HCT116 (cell line): ENCODE results near the gene TRAF3IP1. TPM values are rescaled to one million over a fixed set of nuclear protein-coding genes. Genes with fewer than 3 reads are reported as not detected.

Source experiments
- ATAC-seq: fragments of 200-7000 bp; cut with Tn5 transposase; 2 replicates; pipeline ENCODE4 v1.9.1; 2020; ENCODE audit warnings: mild to moderate bottlenecking, moderate library complexity
- BruUV-seq: library from RNA; stranded (reverse); fragments of 400-500 nt; replicated peaks from 2 replicates; lab custom pipeline; 2021; lab: Mats Ljungman, UMichigan
- CTCF ChIA-PET: fragments of 300-600 bp; sonication (Branson Sonifier 250); formaldehyde crosslinking; loops from one replicate; lab custom pipeline; 2021; ENCODE audit warnings: antibody characterized with exemption; lab: Charles Lee
- POLR2A ChIA-PET: fragments of 300-600, 350-600 bp; sonication (Branson Sonifier 250); formaldehyde crosslinking; loops from one replicate; lab custom pipeline; 2021; ENCODE audit warnings: antibody characterized with exemption; lab: Charles Lee
- RAD21 ChIA-PET, 2 experiments: fragments of 300-600 bp; sonication (Branson Sonifier 250); formaldehyde crosslinking; loops; one replicate each; lab custom pipeline; 2023; ENCODE audit warnings: low total read pairs in 2 of 2; ENCODE audit not compliant: uncharacterized antibody in 2 of 2, unreplicated experiment in 2 of 2, low non-redundant PET in 1 of 2; lab: Charles Lee
- DNase-seq: peaks from one replicate; pipeline ENCODE4 v3.0.0-alpha.2; 2010; ENCODE audit warnings: low read depth, low spot score
- H2AFZ ChIP-seq: fragments of 200-600 bp; shearing (Covaris generic), sonication (generic); 2 replicates; pipeline ENCODE4 v1.6.1; 2017; ENCODE audit warnings: low read depth, mixed run types, mixed read lengths, antibody characterized with exemption, low read length; ENCODE audit not compliant: poor library complexity, severe bottlenecking
- H3K27ac ChIP-seq: 2 replicates; pipeline ENCODE4 v1.5.1; 2012; ENCODE audit warnings: low read depth, low read length
- H3K27me3 ChIP-seq: fragments of 200-600 bp; sonication (generic); 2 replicates; pipeline ENCODE4 v1.6.1; 2016; ENCODE audit warnings: mixed run types, low read length, mixed read lengths; ENCODE audit not compliant: insufficient read depth
- H3K36me3 ChIP-seq, 2 experiments: fragments of 200-500 bp in 1 of 2; fragments of 200-600 bp in 1 of 2; sonication (Bioruptor generic) in 1 of 2; sonication (generic) in 1 of 2; 2 replicates each; pipeline versions ENCODE4 v1.5.1 to v1.6.1; 2014 to 2016; ENCODE audit warnings: low read length in 2 of 2, inconsistent platforms in 1 of 2, mixed read lengths in 1 of 2, mixed run types in 1 of 2; ENCODE audit not compliant: insufficient read depth in 2 of 2, control insufficient read depth in 1 of 2
- H3K4me1 ChIP-seq, 2 experiments: fragments of 200-600 bp in 1 of 2; sonication (generic) in 1 of 2; 2 replicates each; pipeline versions ENCODE4 v1.5.1 to v1.6.1; 2012 to 2017; ENCODE audit warnings: low read length in 2 of 2, inconsistent platforms in 1 of 2, mild to moderate bottlenecking in 1 of 2, mixed read lengths in 1 of 2, mixed run types in 1 of 2, moderate library complexity in 1 of 2; ENCODE audit not compliant: insufficient read depth in 2 of 2, control insufficient read depth in 1 of 2
- H3K4me2 ChIP-seq: fragments of 200-600 bp; sonication (generic); 2 replicates; pipeline ENCODE4 v1.6.1; 2017; ENCODE audit warnings: mixed run types, low read length, mixed read lengths
- H3K4me3 ChIP-seq, 2 experiments: fragments of 200-600 bp in 1 of 2; sonication (generic) in 1 of 2; replicated peaks in 1 of 2; 2 replicates each; pipeline ENCODE4 v1.5.1; 2011 to 2016; ENCODE audit warnings: low read length in 2 of 2, control low read depth in 1 of 2, low read depth in 1 of 2, mild to moderate bottlenecking in 1 of 2, mixed read lengths in 1 of 2, mixed run types in 1 of 2
- H3K79me2 ChIP-seq: fragments of 200-600 bp; sonication (generic); 2 replicates; pipeline ENCODE4 v1.6.1; 2017; ENCODE audit warnings: mild to moderate bottlenecking, mixed run types, low read length, moderate library complexity, mixed read lengths; ENCODE audit not compliant: insufficient read depth
- H3K9ac ChIP-seq: fragments of 200-600 bp; sonication (generic); 2 replicates; pipeline ENCODE4 v1.6.1; 2016; ENCODE audit warnings: low read length, mixed read lengths
- H3K9me2 ChIP-seq: fragments of 200-600 bp; sonication (generic), shearing (Covaris generic); 2 replicates; pipeline ENCODE4 v1.6.1; 2017; ENCODE audit warnings: mixed run types, mild to moderate bottlenecking, moderate library complexity; ENCODE audit not compliant: insufficient read depth
- H3K9me3 ChIP-seq, 2 experiments: fragments of 200-500 bp in 1 of 2; fragments of 200-600 bp in 1 of 2; sonication (Bioruptor generic) in 1 of 2; sonication (generic) in 1 of 2; 2 replicates each; pipeline ENCODE4 v1.6.1; 2014 to 2017; ENCODE audit warnings: low read length in 2 of 2, mixed read lengths in 2 of 2, inconsistent platforms in 1 of 2, low read depth in 1 of 2, mild to moderate bottlenecking in 1 of 2, mixed run types in 1 of 2, moderate library complexity in 1 of 2; ENCODE audit not compliant: control insufficient read depth in 1 of 2, insufficient read depth in 1 of 2
- H4K20me1 ChIP-seq: fragments of 200-600 bp; sonication (generic), shearing (Covaris generic); 2 replicates; pipeline ENCODE4 v1.6.1; 2017; ENCODE audit warnings: mixed run types, mild to moderate bottlenecking, moderate library complexity; ENCODE audit not compliant: insufficient read depth
- ATF3 ChIP-seq: IDR thresholded peaks from 2 replicates; pipeline ENCODE4 v1.6.1; 2012
- CTCF ChIP-seq, 3 experiments: fragments of 200-600 bp in 1 of 3; sonication (generic) in 1 of 3; IDR thresholded peaks in 2 of 3; conservative IDR thresholded peaks in 1 of 3; 2 replicates each; pipeline ENCODE4 v1.5.1; 2012 to 2017; ENCODE audit warnings: low read depth in 2 of 3, low read length in 2 of 3, antibody characterized with exemption in 1 of 3, borderline replicate concordance in 1 of 3, control low read depth in 1 of 3, mild to moderate bottlenecking in 1 of 3, mixed read lengths in 1 of 3, mixed run types in 1 of 3, moderate library complexity in 1 of 3; ENCODE audit not compliant: insufficient read depth in 1 of 3
- ELF1 ChIP-seq: IDR thresholded peaks from 2 replicates; pipeline ENCODE4 v1.6.1; 2012; ENCODE audit warnings: low read depth, borderline replicate concordance
- EZH2phosphoT487 ChIP-seq: fragments of 200-600 bp; IDR thresholded peaks from 2 replicates; pipeline ENCODE4 v1.6.1; 2018; ENCODE audit warnings: antibody characterized with exemption, borderline replicate concordance
- RAD21 ChIP-seq: IDR thresholded peaks from 2 replicates; pipeline ENCODE4 v1.6.1; 2012; ENCODE audit warnings: low read depth, mild to moderate bottlenecking
- REST ChIP-seq: IDR thresholded peaks from 2 replicates; pipeline ENCODE4 v1.6.1; 2012; ENCODE audit warnings: low read depth
- SP1 ChIP-seq: IDR thresholded peaks from 2 replicates; pipeline ENCODE4 v1.6.1; 2012; ENCODE audit warnings: low read depth
- SRF ChIP-seq: IDR thresholded peaks from 2 replicates; pipeline ENCODE4 v1.6.1; 2012; ENCODE audit warnings: low read depth
- ZBTB33 ChIP-seq: IDR thresholded peaks from 2 replicates; pipeline ENCODE4 v1.6.1; 2011; ENCODE audit warnings: mild to moderate bottlenecking, low read length, moderate library complexity; ENCODE audit not compliant: insufficient replicate concordance; ENCODE audit errors: extremely low read depth
- ZFX ChIP-seq: fragments of 450-650 bp; IDR thresholded peaks from 2 replicates; pipeline ENCODE4 v1.6.1; 2017
- ZNF274 ChIP-seq: fragments of 200-500 bp; sonication (Bioruptor generic); IDR thresholded peaks from 2 replicates; pipeline ENCODE4 v1.6.1; 2014; ENCODE audit warnings: mild to moderate bottlenecking, low read depth, low read length, inconsistent platforms
- intact Hi-C: fragments of 100-400 bp; cut with micrococcal nuclease; formaldehyde crosslinking; loops from 2 replicates; pipeline ENCODE4 v1.10.0; 2022
- total RNA-seq: library from RNA; stranded (reverse); gene quantifications from one replicate; pipeline ENCODE4 v1.2.1, GENCODE V29; 2021; ENCODE audit not compliant: unreplicated experiment

The TRAF3IP1 gene
- total RNA-seq, 1 experiment from 2014 or later: 19.4 TPM

- Histone ChIP-seq H4K20me1 (no peaks in the 10 kb centered on the region), H2AFZ (no peak overlapping the region)
- TF ChIP-seq ELF1 (no peak), EZH2phosphoT487 (no peak), ZFX (no peak), REST (no peak), SP1 (no peak)
- TF ChIP-seq, all 23 proteins: peak for 0
- ChIA-PET CTCF (no interaction called here), RAD21 (no interaction called here), POLR2A (no interaction called here)
- Histone ChIP-seq H3K9me3 (no peaks in the 10 kb centered on the region), H3K36me3 (peaks cover 3 to 18% of the 10 kb centered on the region in 2 experiments; a peak in 2 of 4 replicates), H3K4me2 (no peak overlapping the region), H3K4me1 (no peaks in the 10 kb centered on the region), H3K9ac (no peak overlapping the region), H3K4me3 (no peak overlapping the region), H3K27ac (no peak overlapping the region), H3K27me3 (no peaks in the 10 kb centered on the region), H3K9me2 (no peaks in the 10 kb centered on the region), H3K79me2 (peaks cover 4% of the 10 kb centered on the region; the same call in 1 of the 2 replicates)
- DNase-seq (no peak), ATAC-seq (no peak)
- intact Hi-C loops: loop anchor here (10.0 kb wide), 1 partner anchor 76 kb away; no protein-coding TSS in a partner anchor
- BruUV-seq: no TSS peak
These were observed 10.1 kb downstream of the TRAF3IP1 start for GRCh38 chr2:238330391-238330790.

- Histone ChIP-seq H2AFZ (no peak overlapping the region), H3K27ac (no peak overlapping the region)
- TF ChIP-seq ZFX (no peak), ZNF274 (no peak), ELF1 (no peak), SRF (no peak), RAD21 (no peak), ZBTB33 (no peak), EZH2phosphoT487 (no peak), CTCF (IDR thresholded peaks at IDR 0.05 in 2 of 3, conservative IDR thresholded peaks at IDR 0.05 in 1 of 3; ENCODE audit: borderline replicate concordance in 1 of 3, insufficient read depth in 1 of 3, low read depth in 2 of 3, low read length in 2 of 3) (no peak), ATF3 (no peak)
- TF ChIP-seq, all 23 proteins: peak for 0
- ATAC-seq (no peak), DNase-seq (no peak)
- Histone ChIP-seq H3K79me2 (peaks cover 4% of the 10 kb centered on the region; the same call in 1 of the 2 replicates), H3K9me3 (no peaks in the 10 kb centered on the region), H4K20me1 (no peaks in the 10 kb centered on the region), H3K9ac (no peak overlapping the region), H3K9me2 (no peaks in the 10 kb centered on the region), H3K4me3 (no peak overlapping the region), H3K36me3 (peaks cover 3 to 18% of the 10 kb centered on the region in 2 experiments; a peak in 2 of 4 replicates), H3K4me2 (no peak overlapping the region), H3K27me3 (no peaks in the 10 kb centered on the region), H3K4me1 (no peaks in the 10 kb centered on the region)
- BruUV-seq: no TSS peak
- CTCF ChIA-PET: no interaction called here
- RAD21 ChIA-PET: no interaction called here
- intact Hi-C loops: loop anchor here (10.0 kb wide), 1 partner anchor 77 kb away; no protein-coding TSS in a partner anchor
- POLR2A ChIA-PET: no interaction called here
These were observed 11.6 kb downstream of the TRAF3IP1 start for GRCh38 chr2:238331916-238332315.
